ENCODE data around the gene PLSCR1.

GRCh38 chr3:146540236-146540635 is 4.2 kb downstream of the PLSCR1 start:
- no peak for TF ChIP-seq CTCF (conservative IDR thresholded peaks at IDR 0.05 in 1 of 2, IDR thresholded peaks at IDR 0.05 in 1 of 2; ENCODE audit: extremely low read depth in 1 of 2, insufficient read depth in 1 of 2, low read depth in 1 of 2, low read length in 2 of 2)
- no peak for TF ChIP-seq EZH2 (IDR thresholded peaks at IDR 0.05; ENCODE audit: borderline replicate concordance, low read length)
